HepG2 (cell line): Measurements from ENCODE around the gene CAND2. TPM values are rescaled to one million over a fixed set of nuclear protein-coding genes. Genes with fewer than 3 reads are reported as not detected.

Experiments used
- ATAC-seq: fragments of 200-7000 bp; cut with Tn5 transposase; 3 replicates; pipeline ENCODE4 v1.9.1; 2020; ENCODE audit warnings: mild to moderate bottlenecking, moderate library complexity
- BruUV-seq: library from RNA; stranded (reverse); fragments of 400-500 nt; replicated peaks from 2 replicates; lab custom pipeline; 2021; lab: Mats Ljungman, UMichigan
- CTCF ChIA-PET: fragments of 300-600 bp; formaldehyde crosslinking; extraction: SDS; loops from one replicate; lab custom pipeline; 2021; ENCODE audit warnings: low total read pairs, inconsistent platforms, low intra/inter-chr PET ratio; lab: Yijun Ruan, JAX
- POLR2A ChIA-PET: fragments of 350-600 bp; sonication (Branson Sonifier 250); formaldehyde crosslinking; loops from one replicate; lab custom pipeline; 2020; ENCODE audit warnings: antibody characterized with exemption, inconsistent platforms; lab: Yijun Ruan, JAX
- DNase-seq: peaks from one replicate; pipeline ENCODE4 v3.0.0-alpha.2; 2015; ENCODE audit warnings: low spot score
- FAIRE-seq: peaks from 3 replicates; lab custom pipeline; 2011; peaks lifted over from hg19 to GRCh38; lab: Jason Lieb, UNC
- H2AFZ ChIP-seq: one replicate; pipeline ENCODE4 v1.6.1; 2011; ENCODE audit warnings: low read length, inconsistent platforms
- H3K27ac ChIP-seq: fragments of 300-600 bp; 3 replicates; pipeline ENCODE4 v1.8.0; 2011; ENCODE audit warnings: mixed run types, mild to moderate bottlenecking, mixed read lengths, low read length, inconsistent platforms; ENCODE audit not compliant: insufficient read depth; ENCODE audit errors: extremely low read length
- H3K27me3 ChIP-seq, 2 experiments: fragments of 200-600 bp in 1 of 2; 2 replicates in 1 of 2; 3 replicates in 1 of 2; pipeline versions ENCODE4 v1.6.0 to v1.8.0; 2011; ENCODE audit warnings: low read length in 2 of 2, mild to moderate bottlenecking in 2 of 2, moderate library complexity in 2 of 2, inconsistent platforms in 1 of 2; ENCODE audit not compliant: insufficient read depth in 2 of 2, control insufficient read depth in 1 of 2
- H3K36me3 ChIP-seq, 2 experiments: fragments of 200-600 bp in 1 of 2; replicated peaks in 1 of 2; 2 replicates in 1 of 2; 3 replicates in 1 of 2; pipeline versions ENCODE4 v1.5.1 to v1.8.0; 2011; ENCODE audit warnings: low read length in 2 of 2, inconsistent platforms in 1 of 2; ENCODE audit not compliant: insufficient read depth in 2 of 2, control insufficient read depth in 1 of 2
- H3K4me1 ChIP-seq: 2 replicates; pipeline ENCODE4 v1.5.1; 2012; ENCODE audit warnings: low read length, inconsistent platforms; ENCODE audit not compliant: insufficient read depth
- H3K4me2 ChIP-seq: 2 replicates; pipeline ENCODE4 v1.6.0; 2011; ENCODE audit warnings: low read depth, low read length, inconsistent platforms
- H3K4me3 ChIP-seq, 3 experiments: fragments of 200-600 bp in 1 of 3; sonication (generic), shearing (Covaris generic) in 1 of 3; replicated peaks in 1 of 3; 2 replicates each; pipeline ENCODE4 v1.5.1; 2011 to 2016; ENCODE audit warnings: low read length in 3 of 3, inconsistent platforms in 2 of 3, low read depth in 2 of 3, mild to moderate bottlenecking in 2 of 3, control low read depth in 1 of 3, mixed read lengths in 1 of 3; ENCODE audit not compliant: insufficient read depth in 1 of 3
- H3K79me2 ChIP-seq: one replicate; pipeline ENCODE4 v1.6.1; 2011; ENCODE audit warnings: low read length, inconsistent platforms; ENCODE audit not compliant: insufficient read depth
- H3K9ac ChIP-seq: 2 replicates; pipeline ENCODE4 v1.6.0; 2011; ENCODE audit warnings: mild to moderate bottlenecking, low read depth, low read length, inconsistent platforms; ENCODE audit not compliant: insufficient read depth
- H3K9me3 ChIP-seq: 2 replicates; pipeline ENCODE4 v1.5.1; 2012; ENCODE audit warnings: mild to moderate bottlenecking, low read length
- H4K20me1 ChIP-seq: 2 replicates; pipeline ENCODE4 v1.6.0; 2011; ENCODE audit warnings: inconsistent platforms, mild to moderate bottlenecking, low read length, moderate library complexity; ENCODE audit not compliant: insufficient read depth
- FIP1L1 ChIP-seq: fragments of 200-400 bp; formaldehyde crosslinking; IDR thresholded peaks from 2 replicates; pipeline ENCODE4 v1.6.1; 2018; ENCODE audit warnings: low read depth, mild to moderate bottlenecking, low read length, moderate library complexity, borderline replicate concordance; ENCODE audit not compliant: insufficient read depth
- GATAD1 ChIP-seq: IDR thresholded peaks from 2 replicates; pipeline ENCODE4 v1.6.1; 2016; ENCODE audit warnings: missing genetic modification reagents, missing compliant biosample characterization
- HES4 ChIP-seq: sonication (generic); formaldehyde crosslinking; IDR thresholded peaks from 2 replicates; pipeline ENCODE4 v1.9.0; 2021; ENCODE audit warnings: mild to moderate bottlenecking, missing genetic modification reagents, borderline replicate concordance
- MAFG ChIP-seq: sonication (generic); formaldehyde crosslinking; IDR thresholded peaks from 2 replicates; pipeline ENCODE4 v1.5.1; 2020; ENCODE audit warnings: mild to moderate bottlenecking, missing genetic modification reagents
- NR2F2 ChIP-seq: IDR thresholded peaks from 2 replicates; pipeline ENCODE4 v1.6.1; 2012; ENCODE audit warnings: low read depth, inconsistent platforms, borderline replicate concordance
- NR3C1 ChIP-seq: sonication (generic); formaldehyde crosslinking; IDR thresholded peaks from 2 replicates; pipeline ENCODE4 v1.4.0; 2020; ENCODE audit warnings: missing genetic modification reagents
- SPEN ChIP-seq: sonication (generic); formaldehyde crosslinking; IDR thresholded peaks from 2 replicates; pipeline ENCODE4 v1.5.1; 2020; ENCODE audit warnings: low read depth, mild to moderate bottlenecking, missing genetic modification reagents
- SRSF4 ChIP-seq: fragments of 200-400 bp; formaldehyde crosslinking; IDR thresholded peaks from one replicate; pipeline ENCODE4 v1.6.1; 2018; ENCODE audit warnings: mild to moderate bottlenecking, low read depth, low read length, moderate library complexity; ENCODE audit not compliant: poor library complexity, severe bottlenecking
- TEAD3 ChIP-seq: optimal IDR thresholded peaks from 2 replicates; pipeline ENCODE3; 2016; ENCODE audit warnings: borderline replicate concordance
- ZNF446 ChIP-seq: sonication (generic); formaldehyde crosslinking; IDR thresholded peaks from 2 replicates; pipeline ENCODE4 v1.5.0; 2020; ENCODE audit warnings: mild to moderate bottlenecking, missing genetic modification reagents
- ZNF468 ChIP-seq: sonication (generic); formaldehyde crosslinking; IDR thresholded peaks from 2 replicates; pipeline ENCODE4 v1.8.0; 2022; ENCODE audit warnings: mild to moderate bottlenecking, moderate library complexity, missing genetic modification reagents
- ZSCAN20 ChIP-seq: sonication (generic); formaldehyde crosslinking; IDR thresholded peaks from 2 replicates; pipeline ENCODE4 v1.4.0; 2020; ENCODE audit warnings: missing genetic modification reagents, mild to moderate bottlenecking, borderline replicate concordance
- ZSCAN9 ChIP-seq: IDR thresholded peaks from 2 replicates; pipeline ENCODE4 v1.6.1; 2016; ENCODE audit warnings: borderline replicate concordance
- WGBS: methylation state at CpG from one replicate; pipeline ENCODE4 v1.1.6; 2017; ENCODE audit warnings: low lambda C conversion rate; 5-methylcytosine and 5-hydroxymethylcytosine counted together
- in situ Hi-C: cut with HindIII; loops from 2 replicates; pipeline ENCODE4 v1.10.0; 2017; ENCODE audit warnings: low pct_unique_long_range_greater_than_20kb; ENCODE audit not compliant: extremely low pct_ligation_motif_present
- intact Hi-C: fragments of 100-400 bp; cut with micrococcal nuclease; formaldehyde crosslinking; loops from one replicate; pipeline ENCODE4 v1.10.0; 2022; ENCODE audit not compliant: unreplicated experiment
- polyA plus RNA-seq, 8 experiments: library from polyadenylated mRNA; depleted of rRNA in 3 of 8; stranded (reverse) in 7 of 8; unstranded in 1 of 8; fragments of >200 nt; fragmentation: Illumina TruSeq in 4 of 8; extraction: Trizol in 4 of 8; gene quantifications; 2 replicates each; pipeline versions ENCODE4 v1.2.1 to v1.2.3, GENCODE V29; 2011 to 2016; ENCODE audit warnings: low read depth in 4 of 8, missing spikeins in 1 of 8, mixed read lengths in 1 of 8; ENCODE audit not compliant: insufficient read depth in 1 of 8
- total RNA-seq, 5 experiments: library from RNA; depleted of rRNA; stranded (reverse); fragments of >200 nt; fragmentation: Illumina TruSeq; extraction: Trizol; gene quantifications; 2 replicates each; pipeline ENCODE4 v1.2.3, GENCODE V29; 2016; ENCODE audit warnings: low read depth in 1 of 5
- TF ChIP-seq, protein P1 (sequence below): sonication (generic); formaldehyde crosslinking; IDR thresholded peaks from 2 replicates; pipeline ENCODE4 v1.5.1; 2020; ENCODE audit warnings: missing genetic modification reagents, mild to moderate bottlenecking, borderline replicate concordance
- TF ChIP-seq, protein P2 (sequence below): sonication (generic); formaldehyde crosslinking; IDR thresholded peaks from 2 replicates; pipeline ENCODE4 v1.5.0; 2020; ENCODE audit warnings: mild to moderate bottlenecking, missing genetic modification reagents, borderline replicate concordance

Gene CAND2
- total and polyA plus RNA-seq, 2 of the 13 experiments (the other 11 are each of a cell fraction or from before 2014, with no cell fraction given), result 0.01 TPM; not detected in 1

DNA sequence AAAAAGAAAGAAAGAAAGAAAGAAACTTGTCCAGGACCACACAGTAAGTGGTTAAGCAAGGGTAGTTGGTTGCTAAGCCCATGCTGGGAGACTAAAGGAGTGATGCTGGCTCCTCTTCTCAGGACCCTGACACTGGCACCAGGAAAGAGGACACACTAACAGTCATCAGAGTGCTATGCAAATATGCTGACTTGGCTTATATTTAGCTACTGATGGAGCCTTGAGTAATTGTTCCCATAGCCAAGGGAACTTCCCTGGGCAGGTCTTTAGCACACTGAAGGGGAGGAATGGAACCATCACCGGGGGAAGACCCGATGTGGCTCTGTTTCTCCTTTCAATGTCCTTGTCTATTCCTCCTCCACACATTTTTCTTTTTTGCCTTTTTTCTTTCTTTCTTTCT, 43.7 kb upstream of the CAND2 start (continued):
- TF ChIP-seq, protein P1, sequence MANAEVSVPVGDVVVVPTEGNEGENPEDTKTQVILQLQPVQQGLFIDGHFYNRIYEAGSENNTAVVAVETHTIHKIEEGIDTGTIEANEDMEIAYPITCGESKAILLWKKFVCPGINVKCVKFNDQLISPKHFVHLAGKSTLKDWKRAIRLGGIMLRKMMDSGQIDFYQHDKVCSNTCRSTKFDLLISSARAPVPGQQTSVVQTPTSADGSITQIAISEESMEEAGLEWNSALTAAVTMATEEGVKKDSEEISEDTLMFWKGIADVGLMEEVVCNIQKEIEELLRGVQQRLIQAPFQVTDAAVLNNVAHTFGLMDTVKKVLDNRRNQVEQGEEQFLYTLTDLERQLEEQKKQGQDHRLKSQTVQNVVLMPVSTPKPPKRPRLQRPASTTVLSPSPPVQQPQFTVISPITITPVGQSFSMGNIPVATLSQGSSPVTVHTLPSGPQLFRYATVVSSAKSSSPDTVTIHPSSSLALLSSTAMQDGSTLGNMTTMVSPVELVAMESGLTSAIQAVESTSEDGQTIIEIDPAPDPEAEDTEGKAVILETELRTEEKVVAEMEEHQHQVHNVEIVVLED (CRISPR knock-in tag), result no peak
- TF ChIP-seq MAFG (CRISPR knock-in tag), result 0 out of 2 replicates have a peak, but pooled peaks have one; percentile 11

DNA sequence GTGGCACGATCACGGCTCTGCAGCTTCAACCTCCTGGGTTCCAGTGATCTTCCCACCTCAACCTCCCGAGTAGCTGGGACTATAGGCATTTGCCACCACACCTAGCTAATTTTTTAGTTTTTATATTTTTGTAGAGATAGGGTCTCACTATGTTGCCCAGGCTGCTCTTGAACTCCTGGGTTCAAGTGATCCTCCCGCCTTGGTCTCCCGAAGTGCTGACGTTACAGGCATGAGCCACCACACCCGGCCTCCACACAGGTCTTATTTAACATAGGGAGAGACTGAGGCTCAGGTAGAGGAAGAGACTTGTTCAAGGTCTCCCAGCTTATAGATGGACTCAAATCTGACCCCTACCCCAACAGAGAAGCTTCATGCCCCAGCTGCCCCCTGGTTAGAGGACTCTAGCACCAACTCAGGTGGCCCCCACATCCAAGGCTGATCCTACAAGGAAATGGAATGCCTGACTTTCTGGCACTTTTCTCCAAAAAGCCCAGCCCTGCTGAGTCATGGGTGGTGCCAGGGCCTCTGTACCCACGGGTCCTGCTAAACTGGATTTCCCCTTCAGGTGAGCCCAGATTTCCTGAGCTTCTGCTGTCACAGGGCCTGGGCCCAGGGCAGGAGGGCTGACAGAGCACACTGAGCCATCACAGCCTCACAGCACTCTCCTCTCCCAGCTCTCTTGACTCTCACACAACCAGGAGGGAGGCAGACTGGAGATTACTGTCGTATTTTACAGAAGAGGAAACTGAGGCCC, 43.0 kb upstream of the CAND2 start:
- Histone ChIP-seq H2AFZ (no peak overlapping the region), H3K4me1 (peaks cover 38% of the 10 kb centered on the region), H3K36me3 (no peaks in the 10 kb centered on the region), H3K4me3 (no peak overlapping the region), H3K9me3 (no peaks in the 10 kb centered on the region), H3K27me3 (no peaks in the 10 kb centered on the region), H3K4me2 (no peak overlapping the region), H4K20me1 (no peaks in the 10 kb centered on the region), H3K27ac (no peak overlapping the region), H3K79me2 (no peaks in the 10 kb centered on the region), H3K9ac (no peak overlapping the region)
- ChIA-PET POLR2A (no interaction called here), CTCF (no interaction called here)
- in situ Hi-C loops, result no loop called here
- TF ChIP-seq NR3C1 (CRISPR knock-in tag) (no peak), NR2F2 (no peak), ZNF446 (CRISPR knock-in tag) (no peak), TEAD3 (CRISPR knock-in tag) (no peak), ZNF468 (CRISPR knock-in tag) (no peak), GATAD1 (CRISPR knock-in tag) (no peak), FIP1L1 (no peak), HES4 (CRISPR knock-in tag) (no peak), ZSCAN20 (CRISPR knock-in tag) (no peak), ZSCAN9 (CRISPR knock-in tag) (no peak), SRSF4 (no peak), SPEN (no peak)
- TF ChIP-seq, protein P2, sequence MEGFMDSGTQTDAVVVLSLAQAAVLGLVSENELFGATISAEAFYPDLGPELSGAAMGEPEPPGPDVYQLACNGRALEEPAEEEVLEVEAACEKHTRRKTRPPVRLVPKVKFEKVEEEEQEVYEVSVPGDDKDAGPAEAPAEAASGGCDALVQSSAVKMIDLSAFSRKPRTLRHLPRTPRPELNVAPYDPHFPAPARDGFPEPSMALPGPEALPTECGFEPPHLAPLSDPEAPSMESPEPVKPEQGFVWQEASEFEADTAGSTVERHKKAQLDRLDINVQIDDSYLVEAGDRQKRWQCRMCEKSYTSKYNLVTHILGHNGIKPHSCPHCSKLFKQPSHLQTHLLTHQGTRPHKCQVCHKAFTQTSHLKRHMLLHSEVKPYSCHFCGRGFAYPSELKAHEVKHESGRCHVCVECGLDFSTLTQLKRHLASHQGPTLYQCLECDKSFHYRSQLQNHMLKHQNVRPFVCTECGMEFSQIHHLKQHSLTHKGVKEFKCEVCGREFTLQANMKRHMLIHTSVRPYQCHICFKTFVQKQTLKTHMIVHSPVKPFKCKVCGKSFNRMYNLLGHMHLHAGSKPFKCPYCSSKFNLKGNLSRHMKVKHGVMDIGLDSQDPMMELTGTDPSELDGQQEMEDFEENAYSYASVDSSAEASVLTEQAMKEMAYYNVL, result no peak
- DNase-seq (no peak), FAIRE-seq (no peak), ATAC-seq (no peak)
- 55% methylated on average over 9 of the region's 9 CpGs for WGBS
- no TSS peak for BruUV-seq
- intact Hi-C loops, result no loop called here
